SK-N-SH treated with all-trans-retinoic acid at 6 μM for 48 hours (cell line): Measurements from ENCODE around the gene SMARCD3.

Experiments used
- ATAC-seq: fragments of 200-7000 bp; cut with Tn5 transposase; 3 replicates; pipeline ENCODE4 v1.9.1; 2020; ENCODE audit warnings: mild to moderate bottlenecking, moderate library complexity
- ARNTL ChIP-seq: fragments of 450-650 bp; formaldehyde crosslinking; IDR thresholded peaks from 2 replicates; pipeline ENCODE4 v1.5.0; 2020; ENCODE audit warnings: low read depth, mild to moderate bottlenecking, moderate library complexity, borderline replicate concordance
- CREB5 ChIP-seq: fragments of 250-450 bp; sonication (Bioruptor Pico); IDR thresholded peaks from 2 replicates; pipeline ENCODE4 v1.5.1; 2020; ENCODE audit warnings: low read depth, mild to moderate bottlenecking, moderate library complexity
- CSDC2 ChIP-seq: fragments of 250-450 bp; sonication (Bioruptor Pico); IDR thresholded peaks from 2 replicates; pipeline ENCODE4 v1.5.0; 2020; ENCODE audit warnings: mild to moderate bottlenecking, moderate library complexity
- ESRRG ChIP-seq: fragments of 250-450 bp; sonication (Bioruptor Pico); IDR thresholded peaks from 2 replicates; pipeline ENCODE4 v1.6.1; 2021; ENCODE audit warnings: mild to moderate bottlenecking
- GLIS3 ChIP-seq: fragments of 250-450 bp; sonication (Bioruptor Pico); IDR thresholded peaks from 2 replicates; pipeline ENCODE4 v1.5.0; 2020; ENCODE audit warnings: mild to moderate bottlenecking, moderate library complexity
- ISL1 ChIP-seq: fragments of 250-450 bp; sonication (Bioruptor Pico); IDR thresholded peaks from 2 replicates; pipeline ENCODE4 v2.1.2; 2022; ENCODE audit warnings: mild to moderate bottlenecking, moderate library complexity
- OSR1 ChIP-seq: fragments of 250-450 bp; sonication (Bioruptor Pico); IDR thresholded peaks from 2 replicates; pipeline ENCODE4 v1.8.0; 2022; ENCODE audit warnings: moderate library complexity, mild to moderate bottlenecking, inconsistent platforms
- PATZ1 ChIP-seq: fragments of 250-450 bp; sonication (Bioruptor Pico); IDR thresholded peaks from 2 replicates; pipeline ENCODE4 v1.8.0; 2020; ENCODE audit warnings: mild to moderate bottlenecking, moderate library complexity, borderline replicate concordance
- POU6F1 ChIP-seq: fragments of 250-450 bp; sonication (Bioruptor Pico); IDR thresholded peaks from 2 replicates; pipeline ENCODE4 v1.8.0; 2021; ENCODE audit warnings: low read depth, mild to moderate bottlenecking, moderate library complexity, borderline replicate concordance
- SNAI2 ChIP-seq: fragments of 250-450 bp; sonication (Bioruptor Pico); IDR thresholded peaks from 2 replicates; pipeline ENCODE4 v1.5.0; 2020; ENCODE audit warnings: mild to moderate bottlenecking, moderate library complexity
- TCF4 ChIP-seq: fragments of 250-450 bp; sonication (Bioruptor Pico); IDR thresholded peaks from 2 replicates; pipeline ENCODE4 v1.8.0; 2021; ENCODE audit warnings: mild to moderate bottlenecking, moderate library complexity, borderline replicate concordance
- TSHZ2 ChIP-seq: fragments of 250-450 bp; sonication (Bioruptor Pico); IDR thresholded peaks from 2 replicates; pipeline ENCODE4 v1.5.0; 2020; ENCODE audit warnings: mild to moderate bottlenecking, moderate library complexity
- ZC3H10 ChIP-seq: fragments of 250-450 bp; sonication (Bioruptor Pico); IDR thresholded peaks from 2 replicates; pipeline ENCODE4 v1.5.1; 2021; ENCODE audit warnings: mild to moderate bottlenecking, moderate library complexity
- ZFP3 ChIP-seq: fragments of 250-450 bp; sonication (Bioruptor Pico); IDR thresholded peaks from 2 replicates; pipeline ENCODE4 v1.5.0; 2020; ENCODE audit warnings: mild to moderate bottlenecking, moderate library complexity
- ZFP30 ChIP-seq: fragments of 450-650 bp; formaldehyde crosslinking; IDR thresholded peaks from 2 replicates; pipeline ENCODE4 v1.5.0; 2022; ENCODE audit warnings: mild to moderate bottlenecking, moderate library complexity
- ZNF565 ChIP-seq: fragments of 450-650 bp; formaldehyde crosslinking; conservative IDR thresholded peaks from 2 replicates; pipeline ENCODE4 v1.5.0; 2020; ENCODE audit warnings: low read depth, mild to moderate bottlenecking, moderate library complexity
- ZNF70 ChIP-seq: fragments of 450-650 bp; formaldehyde crosslinking; IDR thresholded peaks from 2 replicates; pipeline ENCODE4 v1.5.0; 2020; ENCODE audit warnings: mild to moderate bottlenecking, moderate library complexity
- ZNF8 ChIP-seq: fragments of 450-650 bp; formaldehyde crosslinking; IDR thresholded peaks from 2 replicates; pipeline ENCODE4 v1.5.0; 2020; ENCODE audit warnings: mild to moderate bottlenecking, moderate library complexity

SMARCD3 gene

GRCh38 chr7:151201751-151202150, 46.7 kb downstream of the SMARCD3 start (continued):
- TF ChIP-seq ZNF8 (CRISPR knock-in tag) (no peak), OSR1 (CRISPR knock-in tag) (no peak), ARNTL (no peak), ZNF70 (no peak), POU6F1 (CRISPR knock-in tag) (no peak), ZNF565 (CRISPR knock-in tag) (no peak), ZC3H10 (CRISPR knock-in tag) (no peak), ESRRG (no peak), ZFP30 (CRISPR knock-in tag) (no peak), SNAI2 (CRISPR knock-in tag) (no peak)

GRCh38 chr7:151201344-151201743, 47.1 kb downstream of the SMARCD3 start:
- ATAC-seq = no peak

More at GRCh38 chr7:151201344-151201743, 47.1 kb downstream of the SMARCD3 start:
- no peak for TF ChIP-seq SNAI2 (CRISPR knock-in tag)
- no peak for TF ChIP-seq GLIS3 (CRISPR knock-in tag)
- no peak for TF ChIP-seq TSHZ2 (CRISPR knock-in tag)
- TF ChIP-seq PATZ1 (CRISPR knock-in tag) = no peak
- no peak for TF ChIP-seq ZFP30 (CRISPR knock-in tag)
- TF ChIP-seq CSDC2 (CRISPR knock-in tag) = no peak
- TF ChIP-seq TCF4 (CRISPR knock-in tag) = no peak
- no peak for TF ChIP-seq POU6F1 (CRISPR knock-in tag)
- no peak for TF ChIP-seq ISL1 (CRISPR knock-in tag)
- no peak for TF ChIP-seq ARNTL
- no peak for TF ChIP-seq ESRRG
- no peak for TF ChIP-seq CREB5 (CRISPR knock-in tag)
- no peak for TF ChIP-seq ZC3H10 (CRISPR knock-in tag)
- TF ChIP-seq ZNF565 (CRISPR knock-in tag) = no peak
- TF ChIP-seq ZFP3 = no peak
